Activated CD4-positive, alpha-beta T cell treated with anti-CD3 and anti-CD28 coated beads for 1 hour (primary cell): ENCODE measurements around the gene RPLP2.

Experiments used
- DNase-seq: peaks from one replicate; pipeline ENCODE4 v3.0.0-alpha.2; 2020

Gene RPLP2

DNA sequence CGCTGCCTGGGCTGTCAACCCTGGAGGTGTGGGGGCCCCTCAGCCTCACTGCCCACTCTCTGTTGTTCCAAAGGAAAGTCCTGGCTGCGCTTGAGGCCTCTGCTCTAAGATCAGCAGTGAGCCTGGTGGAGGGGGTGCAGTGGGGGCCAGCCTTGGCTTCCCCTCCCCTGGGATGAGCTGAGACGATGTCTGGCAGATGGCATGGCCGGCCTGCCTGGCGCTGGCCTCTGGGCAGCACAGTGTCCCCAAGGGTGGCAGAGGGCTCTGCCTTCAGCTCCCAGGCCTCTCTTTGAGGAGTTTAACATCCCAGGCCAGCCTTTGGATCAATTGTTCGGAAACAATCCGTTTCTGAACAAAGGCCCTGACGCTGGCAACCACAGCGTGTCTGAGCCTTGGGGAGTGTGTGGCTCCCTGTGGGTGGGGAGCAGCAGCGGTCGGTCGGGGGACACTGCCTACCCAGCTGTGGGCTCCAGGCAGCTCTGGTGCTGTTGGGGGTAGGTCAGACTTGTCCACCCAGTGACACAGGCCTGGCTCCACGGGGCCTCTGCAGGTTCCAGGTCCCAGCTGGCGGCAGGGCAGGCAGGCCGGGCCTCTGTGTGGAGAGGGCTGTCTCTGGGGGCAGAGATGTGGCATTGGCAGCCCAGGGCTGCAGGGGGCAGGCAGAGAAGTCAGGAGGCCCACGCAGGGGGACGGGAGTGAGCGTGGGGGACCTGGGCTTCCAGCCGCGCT, 45.0 kb downstream of the RPLP2 start:
- no peak for DNase-seq

- DNase-seq, result no peak
Measured at GRCh38 chr11:855330-855674, 45.5 kb downstream of the RPLP2 start.

- no peak for DNase-seq
Measured at GRCh38 chr11:855796-856195, 46.0 kb downstream of the RPLP2 start.

DNA sequence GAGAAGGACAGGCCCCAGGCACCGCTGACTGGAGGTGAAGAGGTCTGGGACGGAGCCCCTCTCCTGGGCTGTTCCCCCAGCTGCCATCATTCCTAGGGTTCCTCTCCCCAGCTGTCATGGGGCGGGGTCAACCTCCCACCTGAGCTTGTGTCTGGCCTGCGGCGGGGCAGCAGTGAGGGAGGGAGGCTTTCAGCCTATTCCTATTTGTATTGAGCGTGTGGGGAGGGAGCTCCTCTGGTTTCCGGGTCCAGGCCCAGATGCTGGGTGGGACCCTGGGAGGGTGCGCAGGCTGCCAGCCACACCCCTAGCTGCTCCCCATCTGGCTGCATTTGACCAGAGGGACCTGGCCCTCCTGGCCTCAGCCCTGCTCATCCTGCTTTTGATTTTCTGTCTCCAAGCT, 46.6 kb downstream of the RPLP2 start:
- no peak for DNase-seq

DNA sequence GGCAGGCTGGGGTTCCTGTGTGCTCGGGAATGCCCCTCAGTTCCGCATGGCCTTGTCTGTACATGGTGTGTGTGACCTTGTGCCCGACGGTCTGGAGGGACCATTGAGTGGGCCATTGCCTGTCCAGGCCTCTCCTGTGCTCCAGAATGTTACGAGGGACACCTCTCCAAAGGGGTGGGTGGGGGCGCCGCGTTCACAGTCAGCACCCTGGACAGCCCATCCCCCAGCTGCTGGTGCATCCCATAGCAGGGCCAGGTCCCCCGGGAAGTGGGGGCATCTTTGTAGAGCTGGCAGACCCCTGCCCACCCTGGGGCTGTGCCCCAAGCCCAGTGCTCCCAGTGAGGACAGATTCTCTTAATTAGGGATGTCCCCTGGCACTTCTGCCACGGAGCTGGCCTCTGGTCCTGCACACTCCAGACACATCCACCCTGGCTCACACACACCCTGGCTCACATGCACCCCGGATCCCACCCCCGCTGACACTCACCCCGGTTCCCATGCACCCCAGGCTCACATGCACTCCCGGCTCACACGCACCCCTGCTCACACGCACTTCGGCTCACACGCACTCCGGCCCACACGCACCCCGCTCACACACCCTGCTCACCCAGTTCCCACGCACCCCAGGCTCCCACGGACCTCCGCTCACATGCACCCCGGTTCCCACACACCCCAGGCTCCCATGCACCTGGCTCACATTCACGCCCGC, 48.4 kb downstream of the RPLP2 start:
- no peak for DNase-seq

GRCh38 chr11:858762-859339, 49.1 kb downstream of the RPLP2 start:
- no peak for DNase-seq

- DNase-seq, result no peak
Measured at GRCh38 chr11:859394-860131, 49.8 kb downstream of the RPLP2 start.

DNA sequence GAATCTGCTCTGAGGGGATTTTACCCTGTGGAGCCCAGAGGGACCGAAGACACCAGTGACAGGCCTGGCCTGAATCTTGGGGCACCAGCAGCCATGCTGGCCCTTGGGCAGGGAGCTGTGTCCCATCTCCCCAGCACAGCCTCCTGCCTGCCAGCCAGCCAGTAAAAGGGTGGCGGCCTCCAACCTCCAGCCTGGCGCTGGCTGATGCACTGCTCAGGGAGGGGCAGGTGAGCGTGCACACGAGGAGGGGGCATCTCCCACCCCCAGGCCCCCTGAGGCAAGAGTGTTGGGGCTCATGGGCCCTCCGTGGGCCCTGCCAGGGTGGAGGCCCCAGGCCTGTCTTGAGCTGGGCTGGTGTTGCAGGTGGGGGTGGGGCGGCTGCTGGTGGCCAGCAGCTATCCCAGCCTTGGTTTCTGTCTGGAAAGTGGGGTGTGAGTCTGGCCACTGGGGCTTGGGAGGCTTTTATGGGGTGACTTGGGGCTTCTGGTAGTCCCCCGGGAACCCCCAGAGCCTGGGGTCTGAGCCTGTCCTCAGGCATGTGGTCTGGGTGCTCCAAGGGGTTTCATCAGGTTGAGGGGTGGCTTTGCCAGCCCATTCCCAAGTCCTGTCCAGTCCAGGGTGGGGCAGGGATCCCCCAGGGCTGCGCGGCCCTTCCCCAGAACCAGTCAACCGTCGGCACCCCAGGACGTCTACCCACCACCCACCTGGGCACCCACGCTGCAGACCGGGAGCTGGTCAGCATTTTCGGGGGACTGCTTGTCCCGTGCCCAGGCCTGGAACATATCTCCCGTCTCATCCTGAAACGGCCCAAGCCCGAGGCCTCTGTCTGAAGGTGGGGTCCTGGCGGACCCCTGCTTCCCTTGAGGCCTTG, 50.7 kb downstream of the RPLP2 start:
- no peak for DNase-seq

DNA sequence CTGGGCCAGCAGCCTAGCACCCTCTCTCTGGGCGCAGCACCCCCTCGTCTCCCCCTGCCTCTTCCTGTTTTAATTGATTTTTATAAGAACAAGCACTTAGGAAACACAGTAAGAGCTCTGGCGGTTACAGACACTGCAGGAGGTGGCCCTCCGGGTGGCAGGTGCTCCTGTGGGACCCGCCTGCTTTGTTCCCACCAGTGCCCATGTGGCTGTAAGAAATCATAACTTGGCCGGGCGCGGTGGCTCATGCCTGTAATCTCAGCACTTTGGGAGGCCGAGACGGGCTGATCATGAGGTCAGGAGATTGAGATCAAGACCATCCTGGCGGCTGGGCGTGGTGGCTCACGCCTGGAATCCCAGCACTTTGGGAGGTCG, 51.3 kb downstream of the RPLP2 start:
- DNase-seq, result no peak

DNA sequence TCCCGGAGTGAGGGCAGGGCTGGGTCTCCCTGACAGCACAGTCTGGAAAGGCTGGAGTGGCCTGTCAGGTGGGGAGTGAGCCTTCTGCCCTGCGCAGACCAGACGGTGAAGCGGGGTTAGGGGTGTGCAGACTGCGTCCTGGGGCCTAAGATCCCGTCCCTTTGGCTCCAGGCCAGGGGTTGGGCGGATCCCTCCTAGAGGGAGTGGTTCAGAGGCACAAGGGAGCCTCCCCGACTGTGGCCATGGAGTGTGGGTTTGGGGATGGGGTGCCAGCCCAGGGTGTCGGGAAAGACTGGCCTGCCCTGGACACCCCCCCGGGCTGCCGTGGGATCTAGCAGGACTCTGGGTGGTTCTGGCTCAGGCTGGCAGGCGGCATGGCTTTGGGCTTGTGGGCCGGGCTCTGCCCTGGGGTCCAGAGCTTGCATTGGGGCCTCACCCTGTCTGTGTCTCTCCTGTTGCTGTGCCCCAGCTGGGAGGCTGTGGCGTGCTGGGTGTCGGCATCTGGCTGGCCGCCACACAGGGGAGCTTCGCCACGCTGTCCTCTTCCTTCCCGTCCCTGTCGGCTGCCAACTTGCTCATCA, 52.4 kb downstream of the RPLP2 start:
- DNase-seq, result no peak
